AG04449 (cell line): ENCODE results near the gene DMD.
"Not testable (repeated sequence)": the region's sequence is repeated elsewhere in the genome, so short reads cannot be mapped to it uniquely, and the experiment has no call there.

ENCODE experiments used
- CTCF ChIA-PET: fragments of 350-600 bp; formaldehyde crosslinking; extraction: SDS; loops from one replicate; lab custom pipeline; 2021; ENCODE audit warnings: antibody characterized with exemption; lab: Yijun Ruan, JAX
- POLR2A ChIA-PET: fragments of 400-600, 350-600 bp; formaldehyde crosslinking; extraction: SDS; loops from one replicate; lab custom pipeline; 2020; ENCODE audit warnings: antibody characterized with exemption, inconsistent platforms; lab: Yijun Ruan, JAX
- DNase-seq: peaks from one replicate; pipeline ENCODE4 v3.0.0-alpha.2; 2010; ENCODE audit warnings: low read depth, low spot score
- H3K4me3 ChIP-seq: 2 replicates; pipeline ENCODE4 v1.5.1; 2011; ENCODE audit warnings: low read depth, mild to moderate bottlenecking, control low read depth, low read length
- TF ChIP-seq, protein P1 (sequence below): IDR thresholded peaks from one replicate; pipeline ENCODE4 v1.5.1; 2011; ENCODE audit warnings: mild to moderate bottlenecking, moderate library complexity, low read length, control low read depth, inconsistent platforms; ENCODE audit not compliant: insufficient read depth; ENCODE audit errors: missing control alignments

The DMD gene

GRCh38 chrX:33087411-33087810 lies 123.9 kb downstream of the DMD start:
- TF ChIP-seq, protein P1, sequence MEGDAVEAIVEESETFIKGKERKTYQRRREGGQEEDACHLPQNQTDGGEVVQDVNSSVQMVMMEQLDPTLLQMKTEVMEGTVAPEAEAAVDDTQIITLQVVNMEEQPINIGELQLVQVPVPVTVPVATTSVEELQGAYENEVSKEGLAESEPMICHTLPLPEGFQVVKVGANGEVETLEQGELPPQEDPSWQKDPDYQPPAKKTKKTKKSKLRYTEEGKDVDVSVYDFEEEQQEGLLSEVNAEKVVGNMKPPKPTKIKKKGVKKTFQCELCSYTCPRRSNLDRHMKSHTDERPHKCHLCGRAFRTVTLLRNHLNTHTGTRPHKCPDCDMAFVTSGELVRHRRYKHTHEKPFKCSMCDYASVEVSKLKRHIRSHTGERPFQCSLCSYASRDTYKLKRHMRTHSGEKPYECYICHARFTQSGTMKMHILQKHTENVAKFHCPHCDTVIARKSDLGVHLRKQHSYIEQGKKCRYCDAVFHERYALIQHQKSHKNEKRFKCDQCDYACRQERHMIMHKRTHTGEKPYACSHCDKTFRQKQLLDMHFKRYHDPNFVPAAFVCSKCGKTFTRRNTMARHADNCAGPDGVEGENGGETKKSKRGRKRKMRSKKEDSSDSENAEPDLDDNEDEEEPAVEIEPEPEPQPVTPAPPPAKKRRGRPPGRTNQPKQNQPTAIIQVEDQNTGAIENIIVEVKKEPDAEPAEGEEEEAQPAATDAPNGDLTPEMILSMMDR, result no peak
- no peak overlapping the region for H3K4me3 ChIP-seq
- DNase-seq, result no peak
- CTCF ChIA-PET, result no interaction called here
- POLR2A ChIA-PET, result no interaction called here

- DNase-seq, result no peak
- ChIA-PET POLR2A (no interaction called here), CTCF (no interaction called here)
- no peak overlapping the region for H3K4me3 ChIP-seq
- TF ChIP-seq, protein P1, result no peak
These were observed 124.5 kb downstream of the DMD start for GRCh38 chrX:33086886-33087285.

DNA sequence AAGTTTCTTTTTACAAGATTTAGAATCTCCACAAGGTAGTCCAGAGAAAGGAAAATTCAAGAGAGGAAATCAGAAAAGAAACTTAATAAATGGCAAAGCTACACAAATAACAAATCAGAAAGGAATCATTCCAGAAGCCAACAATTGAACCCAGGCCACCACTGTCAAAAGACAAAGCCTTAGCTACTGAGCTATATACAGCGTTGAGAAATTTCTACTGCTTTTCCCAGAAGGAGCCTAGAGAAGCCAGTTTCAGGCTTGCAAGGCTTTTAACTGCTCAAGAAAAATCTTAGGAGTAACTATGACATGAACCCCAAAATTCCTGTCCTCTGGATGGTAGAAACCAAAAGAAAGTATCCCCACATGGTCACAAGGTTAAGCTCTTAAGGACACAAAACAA lies 129.0 kb downstream of the DMD start:
- no peak for DNase-seq
- CTCF ChIA-PET, result no interaction called here
- POLR2A ChIA-PET, result no interaction called here
- TF ChIP-seq, protein P1, result no peak
- no peak overlapping the region for H3K4me3 ChIP-seq

DNA sequence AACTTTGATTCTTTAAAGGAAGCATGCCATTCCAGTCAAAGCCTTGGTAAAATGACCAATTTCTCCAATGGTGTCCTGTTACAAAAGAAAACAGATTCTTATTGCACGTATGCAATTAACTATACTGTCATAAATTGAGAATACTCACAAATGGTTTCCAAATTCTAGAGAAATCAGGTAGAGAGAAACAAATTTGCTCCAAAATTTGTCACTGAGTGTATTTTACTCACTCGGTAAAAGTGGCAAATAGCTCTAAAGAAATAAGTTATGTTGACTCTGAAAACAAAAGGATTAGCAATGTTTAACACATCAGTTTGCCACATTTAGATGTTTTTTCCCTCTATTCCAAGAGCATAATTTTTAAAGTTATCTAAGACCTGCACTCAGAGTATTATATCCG lies 133.1 kb downstream of the DMD start:
- TF ChIP-seq, protein P1, result no peak
- H3K4me3 ChIP-seq, result no peak overlapping the region
- CTCF ChIA-PET, result no interaction called here
- POLR2A ChIA-PET, result no interaction called here
- no peak for DNase-seq

GRCh38 chrX:33073660-33074059 lies 137.7 kb downstream of the DMD start:
- CTCF ChIA-PET, DNase-seq, H3K4me3 ChIP-seq, POLR2A ChIA-PET: not testable (repeated sequence)

GRCh38 chrX:33065415-33065814 lies 145.9 kb downstream of the DMD start:
- no peak overlapping the region for H3K4me3 ChIP-seq
- ChIA-PET CTCF (no interaction called here), POLR2A (no interaction called here)
- TF ChIP-seq, protein P1, result no peak
- no peak for DNase-seq

- CTCF ChIA-PET, result no interaction called here
- POLR2A ChIA-PET, result no interaction called here
- DNase-seq, result no peak
- H3K4me3 ChIP-seq, result no peak overlapping the region
- TF ChIP-seq, protein P1, result no peak
These were observed 149.3 kb downstream of the DMD start for GRCh38 chrX:33062041-33062440.
